ENCODE data around the gene CCDC69. TPM values are rescaled to one million over a fixed set of nuclear protein-coding genes. Genes with fewer than 3 reads are reported as not detected.

The CCDC69 gene
- total RNA-seq, 3 donors from 2014 or later: 8.8 to 190 (median 23.4) TPM

GRCh38 chr5:151251001-151251551 is 27.2 kb upstream of the CCDC69 start:
- Histone ChIP-seq H3K4me3 (no peak overlapping the region), H3K4me1 (ENCODE audit: low read depth) (peaks cover 5% of the 10 kb centered on the region), H3K9me3 (no peaks in the 10 kb centered on the region), H3K36me3 (ENCODE audit: low read depth) (no peaks in the 10 kb centered on the region)
- intact Hi-C loops (cut with DNase I, micrococcal nuclease): no loop called here
- ATAC-seq (no peak), DNase-seq (no peak)
- TF ChIP-seq, protein P1, sequence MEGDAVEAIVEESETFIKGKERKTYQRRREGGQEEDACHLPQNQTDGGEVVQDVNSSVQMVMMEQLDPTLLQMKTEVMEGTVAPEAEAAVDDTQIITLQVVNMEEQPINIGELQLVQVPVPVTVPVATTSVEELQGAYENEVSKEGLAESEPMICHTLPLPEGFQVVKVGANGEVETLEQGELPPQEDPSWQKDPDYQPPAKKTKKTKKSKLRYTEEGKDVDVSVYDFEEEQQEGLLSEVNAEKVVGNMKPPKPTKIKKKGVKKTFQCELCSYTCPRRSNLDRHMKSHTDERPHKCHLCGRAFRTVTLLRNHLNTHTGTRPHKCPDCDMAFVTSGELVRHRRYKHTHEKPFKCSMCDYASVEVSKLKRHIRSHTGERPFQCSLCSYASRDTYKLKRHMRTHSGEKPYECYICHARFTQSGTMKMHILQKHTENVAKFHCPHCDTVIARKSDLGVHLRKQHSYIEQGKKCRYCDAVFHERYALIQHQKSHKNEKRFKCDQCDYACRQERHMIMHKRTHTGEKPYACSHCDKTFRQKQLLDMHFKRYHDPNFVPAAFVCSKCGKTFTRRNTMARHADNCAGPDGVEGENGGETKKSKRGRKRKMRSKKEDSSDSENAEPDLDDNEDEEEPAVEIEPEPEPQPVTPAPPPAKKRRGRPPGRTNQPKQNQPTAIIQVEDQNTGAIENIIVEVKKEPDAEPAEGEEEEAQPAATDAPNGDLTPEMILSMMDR (IDR thresholded peaks at IDR 0.05): no peak

- Histone ChIP-seq H3K9me3 (no peaks in the 10 kb centered on the region), H3K4me3 (no peak overlapping the region), H3K36me3 (ENCODE audit: low read depth) (no peaks in the 10 kb centered on the region), H3K4me1 (ENCODE audit: low read depth) (peaks cover 5% of the 10 kb centered on the region)
- DNase-seq (no peak), ATAC-seq (no peak)
- TF ChIP-seq, protein P1 (IDR thresholded peaks at IDR 0.05): no peak
- intact Hi-C loops (cut with DNase I, micrococcal nuclease): no loop called here
Observed at GRCh38 chr5:151250346-151251000, 26.6 kb upstream of the CCDC69 start.

- no peak for DNase-seq
- H3K36me3 ChIP-seq (ENCODE audit: low read depth): no peaks in the 10 kb centered on the region
- TF ChIP-seq, protein P1 (IDR thresholded peaks at IDR 0.05): no peak
- H3K9me3 ChIP-seq: no peaks in the 10 kb centered on the region
- intact Hi-C loops (cut with DNase I, micrococcal nuclease): loop anchor here in 1 of 2 donors (10.0 kb wide), 1 partner anchor 124 kb away; no protein-coding TSS in a partner anchor
- peaks cover 2% of the 10 kb centered on the region for H3K4me1 ChIP-seq (ENCODE audit: low read depth)
- no peak for ATAC-seq
- H3K4me3 ChIP-seq: no peak overlapping the region
Observed at GRCh38 chr5:151249281-151249680, 25.4 kb upstream of the CCDC69 start.

- DNase-seq: no peak
- Histone ChIP-seq H3K4me3 (no peak overlapping the region), H3K9me3 (no peaks in the 10 kb centered on the region), H3K36me3 (ENCODE audit: low read depth) (no peaks in the 10 kb centered on the region), H3K4me1 (ENCODE audit: low read depth) (no peaks in the 10 kb centered on the region)
- intact Hi-C loops (cut with DNase I, micrococcal nuclease): loop anchor here in 1 of 2 donors (10.0 kb wide), 1 partner anchor 124 kb away; no protein-coding TSS in a partner anchor
- no peak for ATAC-seq
- TF ChIP-seq, protein P1 (IDR thresholded peaks at IDR 0.05): no peak
Observed at GRCh38 chr5:151248651-151249050, 24.8 kb upstream of the CCDC69 start.

- ATAC-seq (no peak), DNase-seq (no peak)
- no peaks in the 10 kb centered on the region for H3K9me3 ChIP-seq
- H3K4me1 ChIP-seq (ENCODE audit: low read depth): no peaks in the 10 kb centered on the region
- intact Hi-C loops (cut with DNase I, micrococcal nuclease): loop anchor here in 1 of 2 donors (10.0 kb wide), 1 partner anchor 121 kb away; no protein-coding TSS in a partner anchor
- no peaks in the 10 kb centered on the region for H3K36me3 ChIP-seq (ENCODE audit: low read depth)
- TF ChIP-seq, protein P1 (IDR thresholded peaks at IDR 0.05): no peak
- no peak overlapping the region for H3K4me3 ChIP-seq
Observed at GRCh38 chr5:151245680-151246219, 21.9 kb upstream of the CCDC69 start.

All from mucosa of descending colon (tissue), 3 donors.